HG02943 (cell line): ENCODE measurements around the gene HK2.
"Not testable (repeated sequence)": the region's sequence is repeated elsewhere in the genome, so short reads cannot be mapped to it uniquely, and the experiment has no call there.

Source experiments
- ATAC-seq: cut with Tn5 transposase; IDR thresholded peaks from one replicate; pipeline ENCODE4 v1.9.1; 2021; ENCODE audit warnings: mild to moderate bottlenecking, low read depth, moderate library complexity; ENCODE audit not compliant: unreplicated experiment

HK2 gene

GRCh38 chr2:74834792-74835755 lies 1.1 kb downstream of the HK2 start:
- ATAC-seq = peak; percentile 41

DNA sequence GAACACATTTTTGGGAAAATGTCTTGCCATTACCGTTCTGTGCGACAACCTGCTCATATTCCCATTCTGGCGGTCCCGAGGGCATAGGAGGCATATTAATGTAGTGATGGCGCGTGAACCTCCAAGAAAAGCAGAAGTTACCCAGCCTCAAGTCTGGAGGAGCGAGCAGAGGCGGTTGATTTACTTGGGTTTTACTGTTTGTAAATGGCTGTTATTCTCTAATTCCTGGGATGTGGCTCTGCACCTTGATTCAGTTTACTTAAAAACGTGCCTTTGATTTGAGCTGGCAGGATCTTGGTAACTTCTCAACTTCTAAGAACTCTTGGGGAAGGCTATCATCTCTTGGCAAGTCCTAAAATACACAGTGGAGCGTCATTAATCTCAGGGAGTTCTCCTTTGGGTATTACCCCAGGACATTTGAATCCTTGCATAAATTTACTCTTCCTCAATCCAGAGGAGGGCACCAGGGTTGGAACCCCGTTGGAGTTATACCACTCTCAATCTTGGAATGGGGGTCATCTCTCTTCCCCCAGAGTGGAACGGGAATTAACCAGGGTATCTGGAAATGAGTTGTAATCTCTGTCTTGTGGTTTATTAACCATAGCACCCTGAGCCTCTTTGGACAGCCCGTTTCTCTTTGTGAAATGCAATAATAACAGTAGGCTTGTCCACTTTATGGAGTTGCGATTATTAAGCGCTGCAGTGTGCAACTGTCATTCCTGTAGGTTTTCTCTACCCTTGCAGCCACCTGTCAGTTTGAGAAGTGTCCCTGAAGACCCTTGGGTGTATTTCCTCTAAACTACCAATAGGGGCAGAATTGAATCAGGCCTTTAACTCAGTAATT lies 2.1 kb downstream of the HK2 start:
- ATAC-seq = no peak

- no peak for ATAC-seq
Measured at GRCh38 chr2:74836675-74837401, 2.9 kb downstream of the HK2 start.

- no peak for ATAC-seq
Measured at GRCh38 chr2:74841641-74842040, 7.7 kb downstream of the HK2 start.

DNA sequence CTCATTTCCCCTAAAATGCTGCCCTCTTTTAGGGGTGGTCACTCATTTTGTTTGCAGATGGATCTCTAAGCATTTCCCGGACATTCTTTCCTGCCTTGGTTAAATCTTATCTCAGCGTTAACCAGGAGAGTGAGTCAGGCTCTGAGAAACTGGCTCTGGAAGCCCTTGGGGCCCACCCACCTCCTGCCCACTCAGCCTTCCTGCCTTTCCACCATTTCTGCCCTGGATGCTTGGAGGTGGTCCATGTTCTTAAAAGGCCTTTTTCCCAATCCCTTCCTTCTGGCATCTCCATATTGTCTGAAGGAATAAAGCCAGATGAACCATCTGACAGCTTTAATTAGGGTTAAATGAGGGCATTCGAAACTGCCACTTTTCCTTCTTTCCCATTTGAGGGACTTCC lies 9.5 kb downstream of the HK2 start:
- ATAC-seq = no peak

GRCh38 chr2:74843899-74844298 lies 10.0 kb downstream of the HK2 start:
- ATAC-seq = peak; percentile 62

DNA sequence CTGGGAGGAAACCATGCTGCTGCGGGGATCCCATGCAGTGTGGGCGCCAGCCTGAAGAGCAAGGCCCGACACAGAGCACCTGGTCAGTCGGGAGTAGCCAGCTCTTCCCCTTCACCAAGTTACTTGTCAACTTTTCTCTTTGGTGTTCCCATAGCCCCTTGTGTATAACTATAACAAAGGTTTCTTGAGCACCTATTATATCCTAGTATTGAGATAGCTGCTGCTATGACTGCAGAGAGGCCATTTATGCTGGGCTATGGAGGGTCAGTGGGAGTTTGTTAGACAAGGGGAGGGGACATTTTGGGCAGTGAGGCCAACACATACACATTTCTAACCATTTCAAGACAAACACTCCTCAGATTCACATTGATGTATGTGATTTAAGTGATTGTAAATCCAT lies 10.8 kb downstream of the HK2 start:
- no peak for ATAC-seq

- no peak for ATAC-seq
Measured at GRCh38 chr2:74845217-74845751, 11.4 kb downstream of the HK2 start.

DNA sequence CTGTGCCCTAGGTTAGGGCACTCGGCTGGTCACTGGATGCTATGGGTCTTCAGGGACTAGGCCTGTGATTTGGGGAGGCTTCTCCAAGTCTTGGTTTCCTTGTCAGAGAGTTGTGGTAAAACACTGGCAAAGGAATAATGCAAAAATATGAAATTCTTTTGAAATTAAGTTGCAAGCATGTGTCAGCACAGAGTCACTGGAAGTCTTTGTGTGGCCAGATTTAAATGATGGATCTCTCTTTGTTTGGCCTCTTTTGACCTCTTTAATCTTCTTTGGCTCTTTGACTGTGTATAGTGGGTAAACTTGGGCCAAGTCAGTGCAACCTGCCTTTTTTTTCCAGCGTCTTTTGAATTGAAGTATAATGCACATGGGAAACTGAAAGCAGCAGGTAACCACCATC lies 12.1 kb downstream of the HK2 start:
- no peak for ATAC-seq

- ATAC-seq = no peak
Measured at GRCh38 chr2:74846481-74846880, 12.6 kb downstream of the HK2 start.

DNA sequence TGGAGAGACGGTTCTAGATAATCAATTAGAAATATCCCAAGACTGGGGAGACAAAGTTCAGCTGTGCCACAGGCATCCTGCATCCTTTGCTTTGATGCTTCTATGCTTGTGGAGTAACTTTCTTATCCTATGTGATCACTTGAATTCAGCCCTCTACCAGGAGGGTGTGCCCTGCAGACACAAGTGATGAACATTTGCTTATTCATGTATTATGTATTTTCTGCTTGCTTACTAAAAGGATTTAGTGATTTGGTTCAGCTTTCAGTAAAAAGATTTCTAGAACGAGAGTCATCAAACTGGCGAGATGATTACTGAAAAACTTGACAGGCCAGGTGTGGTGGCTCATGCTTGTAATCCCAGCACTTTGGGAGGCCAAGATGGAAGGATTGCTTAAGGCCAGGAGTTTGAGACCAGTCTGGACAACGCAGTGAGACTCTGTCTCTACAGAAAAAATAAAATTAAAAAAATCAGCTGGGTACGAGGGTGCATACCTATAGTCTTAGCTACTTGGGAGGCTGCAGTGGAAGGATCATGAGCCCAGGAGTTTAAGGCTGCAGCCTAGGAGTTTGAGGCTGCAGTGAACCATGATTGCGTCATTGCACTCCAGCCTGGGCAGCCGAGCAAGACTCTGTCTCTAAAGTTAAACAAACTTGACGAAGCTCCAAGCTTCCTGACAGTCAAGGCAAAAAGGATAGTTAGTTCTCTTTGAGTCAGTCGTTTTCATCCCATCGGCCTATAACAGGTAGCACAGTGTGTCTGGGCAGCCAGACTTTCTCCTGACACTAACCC lies 13.3 kb downstream of the HK2 start:
- no peak for ATAC-seq

- peak; percentile 75 for ATAC-seq
Measured at GRCh38 chr2:74849228-74849892, 15.4 kb downstream of the HK2 start.

DNA sequence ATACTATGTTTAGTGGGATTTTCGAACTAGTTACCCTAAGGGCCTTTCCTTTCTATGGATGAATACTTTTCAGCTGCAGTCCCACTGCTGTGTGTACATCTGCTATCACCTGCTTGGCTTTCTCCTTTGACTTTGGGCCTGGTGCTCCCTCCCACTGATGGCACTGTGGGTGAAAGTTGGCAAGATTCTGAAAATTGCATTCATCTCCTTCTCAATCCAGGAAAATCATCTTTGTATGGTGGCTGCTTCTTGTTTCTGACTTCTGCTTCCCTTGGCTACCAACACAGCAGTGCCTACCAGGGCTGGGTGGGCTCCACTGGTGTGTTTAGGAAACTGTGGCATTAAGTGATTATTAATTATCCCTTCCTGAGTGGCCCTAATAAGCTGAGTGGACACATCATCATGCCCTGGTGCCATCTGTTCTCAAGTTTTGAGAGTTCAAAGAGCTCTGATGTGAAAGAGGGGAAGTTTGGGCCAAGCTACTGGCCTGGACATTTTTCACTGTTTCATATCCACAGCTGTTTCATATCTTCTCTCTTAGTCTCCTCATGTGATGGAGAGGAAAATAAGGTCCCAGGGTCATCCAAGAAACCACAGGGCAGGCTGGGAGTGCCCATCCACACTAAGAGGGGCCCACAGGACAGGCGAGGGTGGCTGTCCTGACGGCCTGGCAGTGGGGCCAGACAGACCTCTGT lies 16.7 kb downstream of the HK2 start:
- ATAC-seq = no peak

- no peak for ATAC-seq
Measured at GRCh38 chr2:74851191-74851566, 17.3 kb downstream of the HK2 start.

DNA sequence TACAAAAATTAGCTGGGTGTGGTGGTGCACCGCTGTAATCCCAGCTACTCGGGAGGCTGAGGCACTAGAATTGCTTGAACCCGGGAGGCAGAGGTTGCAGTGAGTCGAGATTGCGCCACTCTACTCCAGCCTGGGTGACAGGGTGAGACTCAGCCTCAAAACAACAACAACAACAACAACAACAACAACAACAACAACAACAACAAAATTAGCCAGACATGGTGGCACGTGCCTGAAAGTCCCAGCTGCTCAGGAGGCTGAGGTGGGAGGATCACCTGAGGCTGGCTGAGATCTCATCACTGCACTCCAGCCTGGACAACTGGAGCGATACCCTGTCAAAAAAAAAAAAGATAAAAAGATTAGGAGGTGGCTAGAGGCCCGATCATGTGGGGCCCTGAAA lies 19.4 kb downstream of the HK2 start:
- not testable (repeated sequence) for ATAC-seq

DNA sequence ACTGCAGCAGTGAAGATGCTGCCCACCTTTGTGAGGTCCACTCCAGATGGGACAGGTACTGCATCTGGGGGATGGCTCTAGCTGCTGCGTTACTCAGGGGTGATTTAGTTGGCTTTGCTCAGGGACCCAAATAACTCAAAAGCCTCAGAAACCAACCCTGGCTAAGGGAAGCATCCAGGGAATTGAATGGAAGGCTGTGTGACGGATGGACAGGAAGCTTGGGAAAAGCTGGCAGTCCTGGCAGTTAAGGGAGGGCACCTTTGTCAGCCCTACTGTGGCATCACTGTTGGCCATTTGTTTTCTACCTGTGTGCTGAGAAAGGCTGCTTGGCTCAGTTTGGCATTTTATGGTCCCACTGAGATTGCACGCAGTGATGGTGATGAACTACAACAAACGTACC lies 20.5 kb downstream of the HK2 start:
- no peak for ATAC-seq

- ATAC-seq = not testable (repeated sequence)
Measured at GRCh38 chr2:74855114-74855707, 21.3 kb downstream of the HK2 start.

GRCh38 chr2:74856004-74856578 lies 22.2 kb downstream of the HK2 start:
- no peak for ATAC-seq
